ENCODE data around the gene QPCTL. TPM values are rescaled to one million over a fixed set of nuclear protein-coding genes. Genes with fewer than 3 reads are reported as not detected.
A peak's percentile ranks its signal among the peaks of the same experiment; 100 is the strongest.

QPCTL gene
- polyA plus RNA-seq (2011; rRNA removed) = 6.7 and 9.5 TPM in 2 replicates
- 8.9 and 11.3 TPM in 2 replicates for polyA minus RNA-seq (2011; rRNA and poly(A)+ RNA removed)

DNA sequence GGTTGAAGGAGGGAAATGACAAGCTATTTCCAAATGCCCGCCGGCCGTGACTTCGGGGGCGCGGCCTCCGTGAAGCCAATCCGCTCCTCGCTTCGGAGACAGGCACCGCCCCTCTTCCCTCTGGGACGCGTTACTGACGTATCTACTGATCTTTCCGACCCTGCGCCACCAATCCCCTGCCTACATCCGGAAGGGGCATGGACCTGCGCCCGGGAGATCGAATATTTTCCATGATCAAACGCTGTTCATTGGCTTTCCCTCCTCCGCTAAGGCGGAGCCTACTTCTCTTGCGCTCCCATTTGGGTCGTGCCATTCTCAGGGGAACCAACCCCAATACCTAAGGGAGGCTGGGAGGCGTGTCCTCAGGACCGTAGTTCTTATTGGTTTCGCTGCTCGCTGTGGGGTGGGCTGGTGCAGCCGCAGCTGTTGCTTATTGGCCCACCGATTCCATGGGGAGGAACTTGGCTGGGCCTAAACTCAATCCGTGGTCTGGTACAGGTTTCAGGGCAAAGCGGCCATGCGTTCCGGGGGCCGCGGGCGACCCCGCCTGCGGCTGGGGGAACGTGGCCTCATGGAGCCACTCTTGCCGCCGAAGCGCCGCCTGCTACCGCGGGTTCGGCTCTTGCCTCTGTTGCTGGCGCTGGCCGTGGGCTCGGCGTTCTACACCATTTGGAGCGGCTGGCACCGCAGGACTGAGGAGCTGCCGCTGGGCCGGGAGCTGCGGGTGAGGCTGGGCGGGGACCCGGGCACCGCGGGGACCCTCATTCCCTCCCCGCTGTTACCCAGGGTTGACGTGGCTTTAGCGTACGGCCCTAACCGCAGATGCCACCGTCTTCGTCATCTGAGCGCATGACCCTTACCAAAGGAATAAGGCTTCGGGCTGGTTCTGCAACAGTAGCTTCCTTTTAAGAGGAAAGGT is at the start of gene QPCTL:
TSS of gene QPCTL (plus strand) at position 480 of the 919 bp plus-strand sequence. CDS start at position 518, 38 bp downstream.
- no peaks in the 10 kb centered on the region for H3K27me3 ChIP-seq (ENCODE audit: control insufficient read depth, insufficient read depth, low read length)
- DNase-seq (ENCODE audit: low read depth, low spot score) = peak; percentile 99
- peak within 1 kb of the TSS; percentile 96 for H3K4me3 ChIP-seq (ENCODE audit: low read depth, low read length)
- no peaks in the 10 kb centered on the region; the same call in 1 of the 2 replicates for H3K9me3 ChIP-seq (ENCODE audit: control insufficient read depth, insufficient read depth, low read length)
- peak within 1 kb of the TSS; percentile 89 for H3K27ac ChIP-seq (ENCODE audit: low read depth, low read length)
- POLR2A ChIA-PET = interaction anchor here (0.7 to 2.9 kb wide), 9 partner anchors 14 to 106 kb away, joined by 3 to 35 read pairs (median 5); partner anchors contain the start of genes FBXO46 and SIX5
- TF ChIP-seq, protein P1, sequence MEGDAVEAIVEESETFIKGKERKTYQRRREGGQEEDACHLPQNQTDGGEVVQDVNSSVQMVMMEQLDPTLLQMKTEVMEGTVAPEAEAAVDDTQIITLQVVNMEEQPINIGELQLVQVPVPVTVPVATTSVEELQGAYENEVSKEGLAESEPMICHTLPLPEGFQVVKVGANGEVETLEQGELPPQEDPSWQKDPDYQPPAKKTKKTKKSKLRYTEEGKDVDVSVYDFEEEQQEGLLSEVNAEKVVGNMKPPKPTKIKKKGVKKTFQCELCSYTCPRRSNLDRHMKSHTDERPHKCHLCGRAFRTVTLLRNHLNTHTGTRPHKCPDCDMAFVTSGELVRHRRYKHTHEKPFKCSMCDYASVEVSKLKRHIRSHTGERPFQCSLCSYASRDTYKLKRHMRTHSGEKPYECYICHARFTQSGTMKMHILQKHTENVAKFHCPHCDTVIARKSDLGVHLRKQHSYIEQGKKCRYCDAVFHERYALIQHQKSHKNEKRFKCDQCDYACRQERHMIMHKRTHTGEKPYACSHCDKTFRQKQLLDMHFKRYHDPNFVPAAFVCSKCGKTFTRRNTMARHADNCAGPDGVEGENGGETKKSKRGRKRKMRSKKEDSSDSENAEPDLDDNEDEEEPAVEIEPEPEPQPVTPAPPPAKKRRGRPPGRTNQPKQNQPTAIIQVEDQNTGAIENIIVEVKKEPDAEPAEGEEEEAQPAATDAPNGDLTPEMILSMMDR (IDR thresholded peaks at IDR 0.05; ENCODE audit: low read depth, low read length) = no peak
- CTCF ChIA-PET = interaction anchor here (0.5 to 3.5 kb wide), 13 partner anchors 10 to 207 kb away, joined by 3 to 56 read pairs (median 5); partner anchors contain the start of gene DMPK

- peak; percentile 49 for DNase-seq (ENCODE audit: low read depth, low spot score)
- Histone ChIP-seq H3K27ac (ENCODE audit: low read depth, low read length) (no peak overlapping the region), H3K27me3 (ENCODE audit: control insufficient read depth, insufficient read depth, low read length) (no peaks in the 10 kb centered on the region), H3K4me3 (ENCODE audit: low read depth, low read length) (peak overlapping the region; percentile 37), H3K9me3 (ENCODE audit: control insufficient read depth, insufficient read depth, low read length) (no peaks in the 10 kb centered on the region; the same call in 1 of the 2 replicates)
- TF ChIP-seq, protein P1 (IDR thresholded peaks at IDR 0.05; ENCODE audit: low read depth, low read length) = peak; percentile 99
- ChIA-PET CTCF (interaction anchor here (0.7 to 3.3 kb wide), 14 partner anchors 10 to 1030 kb away, joined by 3 to 25 read pairs (median 6); no protein-coding TSS in a partner anchor), POLR2A (interaction anchor here (0.5 to 1.8 kb wide), 4 partner anchors 12 to 1112 kb away, joined by 3 to 7 read pairs (median 4); no protein-coding TSS in a partner anchor)
Observed at GRCh38 chr19:45643024-45643926, 49.2 kb upstream of the QPCTL start.

- ChIA-PET CTCF (interaction anchor here (0.7 to 3.3 kb wide), 6 partner anchors 31 to 1030 kb away, joined by 3 to 25 read pairs (median 4); no protein-coding TSS in a partner anchor), POLR2A (no interaction called here)
- Histone ChIP-seq H3K4me3 (ENCODE audit: low read depth, low read length) (no peak overlapping the region), H3K27me3 (ENCODE audit: control insufficient read depth, insufficient read depth, low read length) (no peaks in the 10 kb centered on the region), H3K27ac (ENCODE audit: low read depth, low read length) (no peak overlapping the region), H3K9me3 (ENCODE audit: control insufficient read depth, insufficient read depth, low read length) (no peaks in the 10 kb centered on the region; the same call in 1 of the 2 replicates)
- TF ChIP-seq, protein P1 (IDR thresholded peaks at IDR 0.05; ENCODE audit: low read depth, low read length) = no peak
- DNase-seq (ENCODE audit: low read depth, low spot score) = no peak
Observed at GRCh38 chr19:45643927-45644771, 48.3 kb upstream of the QPCTL start.

GRCh38 chr19:45645068-45645630 is 47.3 kb upstream of the QPCTL start:
- ChIA-PET CTCF (interaction anchor here (0.9 to 1.3 kb wide), 3 partner anchors 48 to 167 kb away, joined by 4 to 7 read pairs (median 5); partner anchors contain the start of gene QPCTL), POLR2A (interaction anchor here (0.6 to 1.5 kb wide), 3 partner anchors 13 to 47 kb away, joined by 3 to 6 read pairs (median 3); partner anchors contain the start of genes QPCTL and SNRPD2)
- DNase-seq (ENCODE audit: low read depth, low spot score) = no peak
- Histone ChIP-seq H3K4me3 (ENCODE audit: low read depth, low read length) (peak overlapping the region; percentile 56), H3K27me3 (ENCODE audit: control insufficient read depth, insufficient read depth, low read length) (no peaks in the 10 kb centered on the region), H3K9me3 (ENCODE audit: control insufficient read depth, insufficient read depth, low read length) (no peaks in the 10 kb centered on the region; the same call in 1 of the 2 replicates), H3K27ac (ENCODE audit: low read depth, low read length) (no peak overlapping the region)
- TF ChIP-seq, protein P1 (IDR thresholded peaks at IDR 0.05; ENCODE audit: low read depth, low read length) = no peak
